ENCODE results near the gene PRPH.
A peak's percentile ranks its signal among the peaks of the same experiment; 100 is the strongest.

Gene PRPH

GRCh38 chr12:49346659-49347310, 51.8 kb downstream of the PRPH start, which contains the start of gene DNAJC22:
TSS of gene DNAJC22 (plus strand) at chr12:49346888. CDS start at chr12:49348873, 1,985 bp downstream.
- DNase-seq (ENCODE audit: low read depth): no peak

- DNase-seq (ENCODE audit: low read depth): peak; percentile 72
Observed at GRCh38 chr12:49347311-49348193, 52.6 kb downstream of the PRPH start.

Measured in activated T-cell treated with anti-CD3 and anti-CD28 coated beads for 1 hour (primary cell).